ENCODE measurements around the gene NR3C1. TPM values are rescaled to one million over a fixed set of nuclear protein-coding genes. Genes with fewer than 3 reads are reported as not detected.

NR3C1 gene
- total RNA-seq, 4 donors from 2014 or later, result 79.2 to 92.3 (median 89.3) TPM

DNA sequence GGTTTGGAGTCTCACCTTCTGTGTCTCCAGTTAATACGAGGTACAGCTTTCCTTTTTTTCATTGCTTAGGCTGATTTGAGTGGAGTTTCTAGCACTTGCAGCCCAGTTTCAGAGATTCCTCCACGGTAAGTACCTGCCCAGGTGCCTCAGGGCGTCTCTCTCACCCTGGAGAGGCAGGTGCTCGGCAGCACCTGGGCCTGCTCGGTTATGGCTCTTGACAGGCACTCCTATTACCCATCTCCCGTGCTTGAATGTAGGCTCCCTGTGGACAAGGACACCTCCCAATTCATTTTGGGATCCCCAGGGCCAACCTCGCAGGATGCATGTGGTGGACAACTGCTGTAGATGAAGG is 144.3 kb downstream of the NR3C1 start:
- Histone ChIP-seq H3K27ac (replicated peaks in 1 of 4) (no peak overlapping the region), H3K4me3 (no peak overlapping the region), H3K9me3 (no peaks in the 10 kb centered on the region), H3K27me3 (no peaks in the 10 kb centered on the region), H3K36me3 (no peaks in the 10 kb centered on the region), H3K4me1 (no peaks in the 10 kb centered on the region)
- DNase-seq (ENCODE audit: extremely low spot score), result no peak
- no peak for TF ChIP-seq CTCF (IDR thresholded peaks at IDR 0.05)
- TF ChIP-seq POLR2AphosphoS5 (IDR thresholded peaks at IDR 0.05), result no peak
- TF ChIP-seq POLR2A (IDR thresholded peaks at IDR 0.05; ENCODE audit: low read depth), result no peak
- TF ChIP-seq EP300 (IDR thresholded peaks at IDR 0.05), result no peak
- WGBS, result 98% methylated on average over 5 of the region's 7 CpGs
- intact Hi-C loops (cut with DNase I), result no loop called here

DNA sequence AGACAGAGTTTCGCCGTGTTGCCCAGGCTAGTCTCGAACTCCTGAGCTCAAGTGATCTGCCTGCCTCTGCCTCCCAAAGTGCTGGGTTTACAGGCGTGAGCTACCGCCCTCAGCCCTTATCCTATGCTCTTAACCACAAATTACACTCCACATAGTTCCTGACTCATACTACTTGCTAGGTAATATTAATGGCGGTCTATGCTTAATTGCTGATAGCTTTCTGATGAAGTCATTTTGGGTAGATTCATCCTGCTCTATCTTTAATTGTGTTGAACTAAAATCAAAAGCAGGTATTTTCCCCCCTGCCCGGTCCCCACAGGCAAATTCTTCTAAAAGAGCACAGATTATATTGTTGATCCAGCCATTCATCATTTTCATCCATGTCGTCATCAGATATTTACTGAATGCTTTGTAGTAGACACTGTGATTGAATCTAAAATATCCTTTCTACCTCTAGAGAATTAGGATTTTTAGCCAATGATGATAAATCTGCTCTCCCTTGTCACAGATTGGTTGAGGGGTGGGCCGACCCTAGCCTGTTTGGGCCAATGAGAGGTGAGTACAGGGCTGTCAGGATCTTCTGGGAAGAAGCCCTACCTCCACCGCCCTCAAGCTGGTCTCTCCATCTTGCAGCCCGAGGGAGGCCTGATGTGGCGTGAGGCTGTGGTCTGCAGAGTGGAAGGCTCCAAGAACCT is 144.8 kb downstream of the NR3C1 start:
- no peaks in the 10 kb centered on the region for H3K36me3 ChIP-seq
- H3K4me1 ChIP-seq, result no peaks in the 10 kb centered on the region
- TF ChIP-seq EP300 (IDR thresholded peaks at IDR 0.05), result no peak
- no peak for TF ChIP-seq POLR2A (IDR thresholded peaks at IDR 0.05; ENCODE audit: low read depth)
- no peak for TF ChIP-seq POLR2AphosphoS5 (IDR thresholded peaks at IDR 0.05)
- no peak for TF ChIP-seq CTCF (IDR thresholded peaks at IDR 0.05)
- H3K27me3 ChIP-seq, result no peaks in the 10 kb centered on the region
- no peak for DNase-seq (ENCODE audit: extremely low spot score)
- no peak overlapping the region for H3K4me3 ChIP-seq
- intact Hi-C loops (cut with DNase I), result no loop called here
- no peaks in the 10 kb centered on the region for H3K9me3 ChIP-seq
- H3K27ac ChIP-seq (replicated peaks in 1 of 4), result no peak overlapping the region
- 95% methylated on average over 12 of the region's 12 CpGs for WGBS

- no peaks in the 10 kb centered on the region for H3K27me3 ChIP-seq
- TF ChIP-seq POLR2A (IDR thresholded peaks at IDR 0.05; ENCODE audit: low read depth), result no peak
- no peak for TF ChIP-seq EP300 (IDR thresholded peaks at IDR 0.05)
- TF ChIP-seq POLR2AphosphoS5 (IDR thresholded peaks at IDR 0.05), result no peak
- no peak for TF ChIP-seq CTCF (IDR thresholded peaks at IDR 0.05)
- no peaks in the 10 kb centered on the region for H3K36me3 ChIP-seq
- WGBS, result 89% methylated on average over 7 of the region's 7 CpGs
- no peak overlapping the region for H3K4me3 ChIP-seq
- no peaks in the 10 kb centered on the region for H3K9me3 ChIP-seq
- no peak for DNase-seq (ENCODE audit: extremely low spot score)
- intact Hi-C loops (cut with DNase I), result no loop called here
- no peaks in the 10 kb centered on the region for H3K4me1 ChIP-seq
- no peak overlapping the region for H3K27ac ChIP-seq (replicated peaks in 1 of 4)
Measured at GRCh38 chr5:143254819-143255218, 148.7 kb downstream of the NR3C1 start.

- no peaks in the 10 kb centered on the region for H3K36me3 ChIP-seq
- TF ChIP-seq POLR2A (IDR thresholded peaks at IDR 0.05; ENCODE audit: low read depth) (no peak), POLR2AphosphoS5 (IDR thresholded peaks at IDR 0.05) (no peak)
- H3K4me1 ChIP-seq, result peaks cover 0 to 8% (median 3%) of the 10 kb centered on the region in 4 donors
- no peak overlapping the region for H3K4me3 ChIP-seq
- intact Hi-C loops (cut with DNase I), result no loop called here
- DNase-seq (ENCODE audit: extremely low spot score), result no peak
- H3K9me3 ChIP-seq, result no peaks in the 10 kb centered on the region
- no peak overlapping the region for H3K27ac ChIP-seq (replicated peaks in 1 of 4)
- WGBS, result 96% methylated on average over 4 of the region's 4 CpGs
- no peaks in the 10 kb centered on the region for H3K27me3 ChIP-seq
Measured at GRCh38 chr5:143251946-143252345, 151.5 kb downstream of the NR3C1 start.

GRCh38 chr5:143251190-143251589 is 152.3 kb downstream of the NR3C1 start:
- no peak for DNase-seq (ENCODE audit: extremely low spot score)
- Histone ChIP-seq H3K9me3 (no peaks in the 10 kb centered on the region), H3K4me3 (no peak overlapping the region), H3K4me1 (peaks cover 0 to 11% (median 3%) of the 10 kb centered on the region in 4 donors), H3K36me3 (no peaks in the 10 kb centered on the region), H3K27me3 (no peaks in the 10 kb centered on the region), H3K27ac (replicated peaks in 1 of 4) (no peak overlapping the region)
- TF ChIP-seq POLR2AphosphoS5 (IDR thresholded peaks at IDR 0.05), result no peak
- intact Hi-C loops (cut with DNase I), result no loop called here
- WGBS, result 96% methylated on average over 3 of the region's 3 CpGs

GRCh38 chr5:143249851-143250250 is 153.6 kb downstream of the NR3C1 start:
- Histone ChIP-seq H3K4me1 (peaks cover 0 to 20% (median 7%) of the 10 kb centered on the region in 4 donors), H3K27ac (replicated peaks in 1 of 4) (no peak overlapping the region), H3K4me3 (no peak overlapping the region), H3K27me3 (no peaks in the 10 kb centered on the region), H3K36me3 (no peaks in the 10 kb centered on the region), H3K9me3 (no peaks in the 10 kb centered on the region)
- intact Hi-C loops (cut with DNase I), result no loop called here
- WGBS, result 77% methylated on average over 2 of the region's 2 CpGs
- no peak for TF ChIP-seq POLR2A (IDR thresholded peaks at IDR 0.05; ENCODE audit: low read depth)
- TF ChIP-seq CTCF (IDR thresholded peaks at IDR 0.05), result no peak
- TF ChIP-seq POLR2AphosphoS5 (IDR thresholded peaks at IDR 0.05), result no peak
- TF ChIP-seq EP300 (IDR thresholded peaks at IDR 0.05), result no peak
- DNase-seq (ENCODE audit: extremely low spot score), result no peak
